NCI-H1436 (cell line): Measurements from ENCODE around the gene ADAMTS19.
"Not testable (repeated sequence)": the region's sequence is repeated elsewhere in the genome, so short reads cannot be mapped to it uniquely, and the experiment has no call there.

Experiments
- DNase-seq: peaks from one replicate; lab custom pipeline; 2025; lab: John Stamatoyannopoulos, UW

Gene ADAMTS19

GRCh38 chr5:129601576-129601975 lies 141.5 kb downstream of the ADAMTS19 start:
- no peak for DNase-seq

GRCh38 chr5:129608350-129608749 lies 148.3 kb downstream of the ADAMTS19 start:
- no peak for DNase-seq

- DNase-seq = no peak
These were observed 149.6 kb downstream of the ADAMTS19 start for GRCh38 chr5:129609710-129610109.

- no peak for DNase-seq
These were observed 156.4 kb downstream of the ADAMTS19 start for GRCh38 chr5:129616517-129616916.

GRCh38 chr5:129617206-129617605 lies 157.1 kb downstream of the ADAMTS19 start:
- no peak for DNase-seq

- no peak for DNase-seq
These were observed 159.7 kb downstream of the ADAMTS19 start for GRCh38 chr5:129619782-129620181.

GRCh38 chr5:129622531-129622930 lies 162.4 kb downstream of the ADAMTS19 start:
- DNase-seq = no peak

- DNase-seq = no peak
These were observed 169.5 kb downstream of the ADAMTS19 start for GRCh38 chr5:129629575-129629974.

GRCh38 chr5:129630101-129630500 lies 170.0 kb downstream of the ADAMTS19 start:
- DNase-seq = no peak

- no peak for DNase-seq
These were observed 171.9 kb downstream of the ADAMTS19 start for GRCh38 chr5:129631961-129632360.

- DNase-seq = not testable (repeated sequence)
These were observed 177.4 kb downstream of the ADAMTS19 start for GRCh38 chr5:129637501-129637900.

- DNase-seq = no peak
These were observed 179.2 kb downstream of the ADAMTS19 start for GRCh38 chr5:129639331-129639730.

- DNase-seq = no peak
These were observed 192.4 kb downstream of the ADAMTS19 start for GRCh38 chr5:129652349-129653056.

- no peak for DNase-seq
These were observed 192.9 kb downstream of the ADAMTS19 start for GRCh38 chr5:129653057-129653375.

GRCh38 chr5:129653442-129653841 lies 193.3 kb downstream of the ADAMTS19 start:
- DNase-seq = no peak

- no peak for DNase-seq
These were observed 196.9 kb downstream of the ADAMTS19 start for GRCh38 chr5:129656952-129657351.

GRCh38 chr5:129658801-129659200 lies 198.7 kb downstream of the ADAMTS19 start:
- no peak for DNase-seq

GRCh38 chr5:129661366-129662035 lies 201.4 kb downstream of the ADAMTS19 start:
- DNase-seq = no peak

GRCh38 chr5:129664336-129664937 lies 204.3 kb downstream of the ADAMTS19 start:
- no peak for DNase-seq

- DNase-seq = no peak
These were observed 210.9 kb downstream of the ADAMTS19 start for GRCh38 chr5:129670957-129671500.

- DNase-seq = no peak
These were observed 211.9 kb downstream of the ADAMTS19 start for GRCh38 chr5:129672006-129672405.

- no peak for DNase-seq
These were observed 219.6 kb downstream of the ADAMTS19 start for GRCh38 chr5:129679671-129680070.

- DNase-seq = no peak
These were observed 227.8 kb downstream of the ADAMTS19 start for GRCh38 chr5:129687941-129688340.
